Measurements from ENCODE around the gene ULBP1. TPM values are rescaled to one million over a fixed set of nuclear protein-coding genes. Genes with fewer than 3 reads are reported as not detected.

The ULBP1 gene
- total RNA-seq, 1 donor from 2014 or later, result 4.1 TPM

Other genes starting within 250 kb of the ULBP1 start
- gene LATS1, start 245.8 kb upstream of the ULBP1 start, total RNA-seq, result 18.6 and 32.1 TPM in 2 replicates
- 13.9 and 22.4 TPM in 2 replicates for gene NUP43, start 217.4 kb upstream of the ULBP1 start, total RNA-seq
- 94.4 and 101 TPM in 2 replicates for gene PCMT1, start 214.2 kb upstream of the ULBP1 start, total RNA-seq
- gene LRP11, start 99.6 kb upstream of the ULBP1 start, total RNA-seq, result 16.8 and 26.0 TPM in 2 replicates
- gene RAET1E, start 65.8 kb upstream of the ULBP1 start, total RNA-seq, result 0.39 TPM in 1 of 2 replicates, not detected in the other
- 0.58 TPM in 1 of 2 replicates, not detected in the other for gene RAET1G, start 40.8 kb upstream of the ULBP1 start, total RNA-seq
- 9.7 and 19.0 TPM in 2 replicates for gene ULBP2, start 21.9 kb upstream of the ULBP1 start, total RNA-seq
- not detected in 2 replicates for gene RAET1L, start 61.6 kb downstream of the ULBP1 start, total RNA-seq
- gene ULBP3, start 105.2 kb downstream of the ULBP1 start, total RNA-seq, result 8.0 and 11.0 TPM in 2 replicates
- gene PPP1R14C, start 179.1 kb downstream of the ULBP1 start, total RNA-seq, result 1.6 and 3.0 TPM in 2 replicates